ENCODE measurements around the gene HSD3B7.

HSD3B7 gene

DNA sequence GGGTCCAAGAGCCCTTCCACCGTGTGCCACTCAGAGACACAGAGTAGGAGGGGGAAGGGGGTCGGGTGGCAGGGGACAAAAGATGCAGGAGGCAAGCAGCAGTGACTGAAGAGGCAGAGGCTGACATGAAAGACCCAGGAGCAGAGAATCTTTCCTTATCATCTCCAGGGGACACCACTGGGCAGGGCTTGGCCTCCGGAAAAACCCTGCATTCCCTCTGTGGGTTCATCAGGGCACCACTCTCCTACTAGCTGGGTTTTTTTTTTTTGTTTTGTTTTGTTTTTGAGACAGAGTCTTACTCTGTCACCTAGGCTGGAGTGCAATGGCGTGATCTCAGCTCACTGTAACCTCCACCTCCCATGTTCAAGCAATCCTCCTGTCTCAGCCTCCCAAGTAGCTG lies 46.3 kb downstream of the HSD3B7 start:
- DNase-seq = no peak

DNA sequence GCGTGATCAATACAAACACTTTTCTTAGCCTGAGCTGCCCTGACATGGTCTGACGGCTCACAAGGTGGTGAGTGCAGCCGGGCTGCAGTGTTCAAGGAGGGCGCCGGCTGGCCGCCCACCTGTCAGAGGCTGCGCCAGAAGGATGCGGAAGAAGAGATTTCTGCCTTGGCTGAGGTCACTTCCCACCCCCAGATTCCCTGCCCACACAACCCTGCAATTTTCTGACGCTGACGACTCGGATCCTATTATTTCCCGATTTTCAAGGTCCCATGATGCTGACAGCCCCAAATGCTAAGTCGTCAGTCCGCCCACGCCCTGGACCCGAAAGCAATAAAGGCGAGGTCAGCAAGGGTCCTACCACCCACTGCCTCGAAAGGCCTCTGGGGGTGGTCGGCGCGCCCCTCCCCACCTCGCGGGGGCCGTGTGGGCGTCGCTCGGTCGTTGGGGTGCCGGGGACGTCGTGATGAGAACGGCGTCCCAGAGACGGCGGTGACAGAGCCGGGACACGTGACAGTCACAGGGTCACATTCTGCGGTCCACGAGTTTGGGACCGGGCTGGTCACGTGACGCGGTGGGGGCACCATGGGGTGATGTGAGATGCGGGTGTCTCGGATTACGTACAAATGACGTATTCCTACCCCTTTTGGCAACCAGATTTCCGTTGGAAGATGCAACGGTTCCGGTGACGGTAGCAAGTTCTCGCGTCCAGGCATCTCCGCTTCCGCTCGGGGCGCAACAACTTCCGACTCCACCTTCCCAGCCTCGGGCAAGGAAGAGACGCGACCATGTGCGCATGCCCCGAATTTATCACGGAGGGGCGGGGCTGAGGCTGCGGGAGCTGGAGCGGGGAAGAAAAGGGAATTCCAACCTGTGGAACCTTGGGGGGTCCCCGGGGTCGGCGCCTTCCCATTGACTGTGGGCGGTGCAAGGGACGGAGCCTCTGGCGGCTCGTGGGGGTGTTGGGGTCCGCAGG lies 48.0 kb downstream of the HSD3B7 start, which contains the start of gene STX4:
STX4 (plus strand) TSS at position 823 of the 973 bp plus-strand sequence. CDS start 248 bp downstream, outside the sequence.
- peak; percentile 94 for DNase-seq

DNA sequence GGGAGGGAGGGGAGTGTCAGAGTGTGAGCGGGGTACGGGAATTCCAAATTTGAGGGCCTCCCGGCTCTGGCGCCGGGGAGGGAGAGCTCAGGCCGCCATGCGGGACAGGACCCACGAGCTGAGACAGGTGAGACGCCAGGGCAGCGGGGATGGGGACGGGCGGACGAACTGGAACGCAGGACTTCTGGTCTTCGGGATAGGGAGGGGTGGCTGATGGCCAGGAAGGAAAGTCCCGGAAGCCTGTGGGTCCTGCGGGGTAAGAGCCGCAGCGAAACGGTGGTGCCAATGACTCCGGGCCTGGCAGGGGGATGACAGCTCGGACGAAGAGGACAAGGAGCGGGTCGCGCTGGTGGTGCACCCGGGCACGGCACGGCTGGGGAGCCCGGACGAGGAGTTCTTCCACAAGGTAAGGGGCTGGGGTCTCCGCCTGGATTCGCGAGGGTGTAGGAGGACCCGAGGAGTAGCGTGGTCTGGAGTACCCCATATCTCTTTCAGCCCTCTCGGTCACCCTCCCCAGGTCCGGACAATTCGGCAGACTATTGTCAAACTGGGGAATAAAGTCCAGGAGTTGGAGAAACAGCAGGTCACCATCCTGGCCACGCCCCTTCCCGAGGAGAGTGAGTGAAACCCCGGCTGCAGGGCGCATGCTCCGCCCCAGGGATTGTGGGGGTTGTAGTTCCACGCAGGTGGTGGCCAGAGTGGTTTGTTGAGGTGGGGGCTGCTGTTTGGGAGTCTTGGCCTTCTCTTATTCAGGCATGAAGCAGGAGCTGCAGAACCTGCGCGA lies 48.9 kb downstream of the HSD3B7 start:
- peak; percentile 74 for DNase-seq

DNA sequence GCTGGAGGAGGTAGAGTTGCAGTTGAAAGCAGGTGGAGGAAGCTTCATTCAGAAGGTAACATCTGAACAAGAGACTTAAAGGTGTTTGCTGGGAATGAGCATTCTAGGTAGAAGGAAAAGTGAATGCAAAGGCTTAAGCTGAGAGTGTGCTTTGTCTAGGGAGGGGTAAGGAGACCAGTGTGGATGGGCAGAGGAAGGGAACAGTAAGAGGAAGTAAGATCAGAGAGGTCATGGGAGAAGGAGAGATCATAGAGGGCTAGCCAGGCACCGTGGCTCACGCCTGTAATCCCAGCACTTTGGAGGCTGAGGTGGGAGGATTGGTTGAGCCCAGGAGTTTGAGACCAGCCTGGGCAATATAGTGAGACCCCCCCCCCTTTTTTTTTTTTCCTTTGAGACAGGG lies 51.7 kb downstream of the HSD3B7 start:
- no peak for DNase-seq
